ENCODE results near the gene ENAM.

- TF ChIP-seq, protein P1, sequence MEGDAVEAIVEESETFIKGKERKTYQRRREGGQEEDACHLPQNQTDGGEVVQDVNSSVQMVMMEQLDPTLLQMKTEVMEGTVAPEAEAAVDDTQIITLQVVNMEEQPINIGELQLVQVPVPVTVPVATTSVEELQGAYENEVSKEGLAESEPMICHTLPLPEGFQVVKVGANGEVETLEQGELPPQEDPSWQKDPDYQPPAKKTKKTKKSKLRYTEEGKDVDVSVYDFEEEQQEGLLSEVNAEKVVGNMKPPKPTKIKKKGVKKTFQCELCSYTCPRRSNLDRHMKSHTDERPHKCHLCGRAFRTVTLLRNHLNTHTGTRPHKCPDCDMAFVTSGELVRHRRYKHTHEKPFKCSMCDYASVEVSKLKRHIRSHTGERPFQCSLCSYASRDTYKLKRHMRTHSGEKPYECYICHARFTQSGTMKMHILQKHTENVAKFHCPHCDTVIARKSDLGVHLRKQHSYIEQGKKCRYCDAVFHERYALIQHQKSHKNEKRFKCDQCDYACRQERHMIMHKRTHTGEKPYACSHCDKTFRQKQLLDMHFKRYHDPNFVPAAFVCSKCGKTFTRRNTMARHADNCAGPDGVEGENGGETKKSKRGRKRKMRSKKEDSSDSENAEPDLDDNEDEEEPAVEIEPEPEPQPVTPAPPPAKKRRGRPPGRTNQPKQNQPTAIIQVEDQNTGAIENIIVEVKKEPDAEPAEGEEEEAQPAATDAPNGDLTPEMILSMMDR (IDR thresholded peaks at IDR 0.05; ENCODE audit: insufficient read depth, low read length), result no peak
- TF ChIP-seq REST (IDR thresholded peaks at IDR 0.05; ENCODE audit: insufficient replicate concordance, low read depth), result no peak
Observed at GRCh38 chr4:70671091-70671490, 42.5 kb downstream of the ENAM start.

All from HL-60 (cell line).